Gastrocnemius medialis (tissue), 4 donors: ENCODE data around the gene TEX19.

Experiments used
- CTCF ChIP-seq, 5 experiments: fragments of 450-650 bp in 3 of 5; fragments of 200-600 bp in 2 of 5; sonication (generic) in 2 of 5; IDR thresholded peaks in 4 of 5; conservative IDR thresholded peaks in 1 of 5; 1 replicate in 4 of 5; 2 replicates in 1 of 5; pipeline ENCODE4 v1.5.1; 2016 to 2019; ENCODE audit warnings: antibody characterized with exemption in 5 of 5, mild to moderate bottlenecking in 3 of 5, moderate library complexity in 3 of 5
- POLR2A ChIP-seq, 2 donors: fragments of 450-650 bp; IDR thresholded peaks; one replicate each; pipeline ENCODE4 v1.6.1; 2017; ENCODE audit warnings: antibody characterized with exemption in 2 of 2, mild to moderate bottlenecking in 2 of 2, moderate library complexity in 2 of 2

GRCh38 chr17:82311971-82312370, 47.1 kb upstream of the TEX19 start:
- no peak for TF ChIP-seq CTCF (IDR thresholded peaks at IDR 0.05 in 4 of 5, conservative IDR thresholded peaks at IDR 0.05 in 1 of 5)
- no peak for TF ChIP-seq POLR2A (IDR thresholded peaks at IDR 0.05)
